SK-N-SH (cell line): Measurements from ENCODE around the gene GPC5. TPM values are rescaled to one million over a fixed set of nuclear protein-coding genes. Genes with fewer than 3 reads are reported as not detected.

ENCODE experiments used
- CTCF ChIA-PET: fragments of 300-600, 350-600 bp; formaldehyde crosslinking; extraction: SDS; loops from one replicate; lab custom pipeline; 2021; lab: Yijun Ruan, JAX
- POLR2A ChIA-PET: fragments of 350-600 bp; sonication (Branson Sonifier 250); formaldehyde crosslinking; extraction: SDS; loops from one replicate; lab custom pipeline; 2020; ENCODE audit warnings: antibody characterized with exemption, inconsistent platforms; lab: Yijun Ruan, JAX
- DNase-seq: peaks from one replicate; pipeline ENCODE4 v3.0.0; 2012
- H2AFZ ChIP-seq: fragments of 200-600 bp; sonication (generic); 2 replicates; pipeline ENCODE4 v1.8.1; 2016; ENCODE audit warnings: antibody characterized with exemption, mild to moderate bottlenecking, low read depth
- H3F3A ChIP-seq: fragments of 200-600 bp; sonication (generic); replicated peaks from 2 replicates; pipeline ENCODE3; 2016; ENCODE audit warnings: antibody characterized with exemption, mild to moderate bottlenecking; ENCODE audit not compliant: insufficient read depth
- H3K27ac ChIP-seq, 2 experiments: fragments of 200-500 bp in 1 of 2; fragments of 200-600 bp in 1 of 2; sonication (Bioruptor generic) in 1 of 2; sonication (generic), shearing (Covaris generic) in 1 of 2; 2 replicates each; pipeline versions ENCODE4 v1.5.1 to v1.6.1; 2014 to 2016; ENCODE audit warnings: low read depth in 2 of 2, inconsistent platforms in 1 of 2, low read length in 1 of 2, mild to moderate bottlenecking in 1 of 2, mixed read lengths in 1 of 2
- H3K27me3 ChIP-seq: fragments of 200-600 bp; sonication (generic), shearing (Covaris generic); 2 replicates; pipeline ENCODE4 v1.6.1; 2016; ENCODE audit warnings: mixed run types; ENCODE audit not compliant: insufficient read depth
- H3K36me3 ChIP-seq, 2 experiments: fragments of 200-500 bp in 1 of 2; fragments of 200-600 bp in 1 of 2; sonication (Bioruptor generic) in 1 of 2; sonication (generic) in 1 of 2; replicated peaks in 1 of 2; 2 replicates each; pipeline versions ENCODE3 to v1.5.1; 2014 to 2016; ENCODE audit warnings: low read length in 1 of 2, mild to moderate bottlenecking in 1 of 2; ENCODE audit not compliant: insufficient read depth in 2 of 2, control insufficient read depth in 1 of 2
- H3K4me1 ChIP-seq, 2 experiments: fragments of 200-500 bp in 1 of 2; fragments of 200-600 bp in 1 of 2; sonication (Bioruptor generic) in 1 of 2; sonication (generic), shearing (Covaris generic) in 1 of 2; 2 replicates each; pipeline versions ENCODE4 v1.5.1 to v1.6.1; 2014 to 2016; ENCODE audit warnings: low read depth in 1 of 2, low read length in 1 of 2, mixed run types in 1 of 2; ENCODE audit not compliant: insufficient read depth in 2 of 2, control insufficient read depth in 1 of 2
- H3K4me2 ChIP-seq: fragments of 200-600 bp; sonication (generic), shearing (Covaris generic); 2 replicates; pipeline ENCODE4 v1.6.1; 2017; ENCODE audit warnings: mixed run types
- H3K4me3 ChIP-seq, 2 experiments: fragments of 200-500 bp in 1 of 2; fragments of 200-600 bp in 1 of 2; sonication (Bioruptor generic) in 1 of 2; sonication (generic), shearing (Covaris generic) in 1 of 2; 2 replicates each; pipeline versions ENCODE4 v1.5.1 to v1.8.1; 2014 to 2016; ENCODE audit warnings: low read depth in 2 of 2, inconsistent platforms in 1 of 2, low read length in 1 of 2, mild to moderate bottlenecking in 1 of 2, mixed read lengths in 1 of 2, moderate library complexity in 1 of 2
- H3K79me2 ChIP-seq: fragments of 200-600 bp; sonication (generic); 2 replicates; pipeline ENCODE4 v1.8.1; 2017; ENCODE audit warnings: mild to moderate bottlenecking; ENCODE audit not compliant: insufficient read depth
- H3K9ac ChIP-seq: fragments of 200-600 bp; sonication (generic); 2 replicates; pipeline ENCODE4 v1.6.1; 2017; ENCODE audit warnings: mixed run types
- H3K9me2 ChIP-seq: fragments of 200-600 bp; sonication (generic); 2 replicates; pipeline ENCODE4 v1.6.1; 2017; ENCODE audit warnings: mixed run types
- H3K9me3 ChIP-seq: fragments of 200-600 bp; sonication (generic); 2 replicates; pipeline ENCODE4 v1.6.1; 2017; ENCODE audit warnings: mixed run types, mild to moderate bottlenecking, moderate library complexity
- H4K20me1 ChIP-seq: fragments of 200-600 bp; sonication (generic); 2 replicates; pipeline ENCODE4 v1.6.1; 2017; ENCODE audit warnings: mild to moderate bottlenecking, mixed run types; ENCODE audit not compliant: insufficient read depth
- FOXJ3 ChIP-seq: sonication (generic); formaldehyde crosslinking; IDR thresholded peaks from 2 replicates; pipeline ENCODE4 v1.5.1; 2020; ENCODE audit warnings: mild to moderate bottlenecking, missing genetic modification reagents
- FOXM1 ChIP-seq: IDR thresholded peaks from 2 replicates; pipeline ENCODE4 v1.4.0; 2012; ENCODE audit warnings: low read depth, mild to moderate bottlenecking
- MXI1 ChIP-seq: IDR thresholded peaks from 2 replicates; pipeline ENCODE4 v1.6.1; 2012; ENCODE audit warnings: mild to moderate bottlenecking, low read depth, low read length, improper control_type of control experiment
- NFIC ChIP-seq: IDR thresholded peaks from 2 replicates; pipeline ENCODE4 v1.4.0; 2012; ENCODE audit warnings: borderline replicate concordance
- PBX3 ChIP-seq: IDR thresholded peaks from 2 replicates; pipeline ENCODE4; 2012
- POLR2AphosphoS5 ChIP-seq: IDR thresholded peaks from 2 replicates; pipeline ENCODE4 v1.6.1; 2012; ENCODE audit warnings: low read depth, low read length
- RCOR1 ChIP-seq: fragments of 150-350 bp; IDR thresholded peaks from 2 replicates; pipeline ENCODE4 v1.6.1; 2017; ENCODE audit warnings: antibody characterized with exemption, low read length
- RFX5 ChIP-seq: IDR thresholded peaks from 2 replicates; pipeline ENCODE4 v1.6.1; 2012; ENCODE audit warnings: mild to moderate bottlenecking, improper control_type of control experiment, low read length
- TAF1 ChIP-seq: IDR thresholded peaks from 2 replicates; pipeline ENCODE4 v1.6.1; 2012; ENCODE audit warnings: low read depth, mild to moderate bottlenecking, low read length, moderate library complexity, borderline replicate concordance
- TEAD4 ChIP-seq: IDR thresholded peaks from 2 replicates; pipeline ENCODE4 v1.4.0; 2012; ENCODE audit warnings: mild to moderate bottlenecking, borderline replicate concordance; ENCODE audit not compliant: insufficient read depth
- YY1 ChIP-seq: IDR thresholded peaks from 2 replicates; pipeline ENCODE4 v1.4.0; 2012; ENCODE audit warnings: low read depth, mild to moderate bottlenecking
- WGBS: methylation state at CpG from one replicate; pipeline ENCODE4 v1.1.6; 2017; ENCODE audit warnings: low lambda C conversion rate; 5-methylcytosine and 5-hydroxymethylcytosine counted together
- polyA plus RNA-seq, 3 experiments: library from polyadenylated mRNA; depleted of rRNA; stranded (reverse); fragments of >200 nt; gene quantifications; 2 replicates each; pipeline ENCODE4 v1.2.3, GENCODE V29; 2012
- TF ChIP-seq, protein P1 (sequence below): fragments of 200-600 bp; sonication (generic); IDR thresholded peaks from 2 replicates; pipeline ENCODE4 v1.6.1; 2017; ENCODE audit warnings: antibody characterized with exemption, mild to moderate bottlenecking, moderate library complexity

The GPC5 gene
- polyA plus RNA-seq, 1 of the 3 experiments (the other 2 are of a cell fraction) = 0.03 TPM

DNA sequence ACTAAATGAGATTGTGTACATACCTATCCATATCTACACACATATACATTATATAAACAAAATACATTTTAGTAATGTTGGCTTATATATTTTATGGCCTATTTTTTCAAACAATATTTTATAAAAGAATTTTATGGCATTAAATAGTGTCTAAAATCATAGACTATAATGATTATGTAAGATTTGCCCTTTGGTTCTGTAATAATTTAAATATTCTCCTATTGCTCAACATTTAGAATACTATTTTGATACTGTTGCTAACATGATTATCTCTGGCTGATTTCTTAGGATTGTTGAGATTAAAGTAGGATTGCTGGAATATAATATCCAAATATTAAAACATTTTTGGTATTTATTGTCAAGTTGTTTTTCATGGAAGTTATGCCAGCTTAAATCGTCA, 1263.0 kb downstream of the GPC5 start:
- no peak overlapping the region for H3K4me2 ChIP-seq
- no peaks in the 10 kb centered on the region for H3K9me2 ChIP-seq
- WGBS = 59% methylated on average over 1 of the region's 1 CpG
- no peak overlapping the region for H3K27ac ChIP-seq
- TF ChIP-seq PBX3 = no peak
- TF ChIP-seq POLR2AphosphoS5 = no peak
- no peak for TF ChIP-seq FOXM1
- no peak for TF ChIP-seq YY1
- no peak for TF ChIP-seq RFX5
- no peak for TF ChIP-seq MXI1
- TF ChIP-seq, protein P1, sequence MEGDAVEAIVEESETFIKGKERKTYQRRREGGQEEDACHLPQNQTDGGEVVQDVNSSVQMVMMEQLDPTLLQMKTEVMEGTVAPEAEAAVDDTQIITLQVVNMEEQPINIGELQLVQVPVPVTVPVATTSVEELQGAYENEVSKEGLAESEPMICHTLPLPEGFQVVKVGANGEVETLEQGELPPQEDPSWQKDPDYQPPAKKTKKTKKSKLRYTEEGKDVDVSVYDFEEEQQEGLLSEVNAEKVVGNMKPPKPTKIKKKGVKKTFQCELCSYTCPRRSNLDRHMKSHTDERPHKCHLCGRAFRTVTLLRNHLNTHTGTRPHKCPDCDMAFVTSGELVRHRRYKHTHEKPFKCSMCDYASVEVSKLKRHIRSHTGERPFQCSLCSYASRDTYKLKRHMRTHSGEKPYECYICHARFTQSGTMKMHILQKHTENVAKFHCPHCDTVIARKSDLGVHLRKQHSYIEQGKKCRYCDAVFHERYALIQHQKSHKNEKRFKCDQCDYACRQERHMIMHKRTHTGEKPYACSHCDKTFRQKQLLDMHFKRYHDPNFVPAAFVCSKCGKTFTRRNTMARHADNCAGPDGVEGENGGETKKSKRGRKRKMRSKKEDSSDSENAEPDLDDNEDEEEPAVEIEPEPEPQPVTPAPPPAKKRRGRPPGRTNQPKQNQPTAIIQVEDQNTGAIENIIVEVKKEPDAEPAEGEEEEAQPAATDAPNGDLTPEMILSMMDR = no peak
- no peak for TF ChIP-seq TEAD4
- no peak for TF ChIP-seq TAF1
- TF ChIP-seq, all 33 proteins: peak for 0
- Histone ChIP-seq H3K9me3 (no peaks in the 10 kb centered on the region), H3K4me3 (no peak overlapping the region), H3K36me3 (no peaks in the 10 kb centered on the region), H3F3A (no peaks in the 10 kb centered on the region), H3K9ac (no peak overlapping the region), H4K20me1 (no peaks in the 10 kb centered on the region), H2AFZ (no peak overlapping the region), H3K79me2 (no peaks in the 10 kb centered on the region), H3K4me1 (no peaks in the 10 kb centered on the region), H3K27me3 (no peaks in the 10 kb centered on the region)
- DNase-seq = no peak
- ChIA-PET POLR2A (no interaction called here), CTCF (no interaction called here)

DNA sequence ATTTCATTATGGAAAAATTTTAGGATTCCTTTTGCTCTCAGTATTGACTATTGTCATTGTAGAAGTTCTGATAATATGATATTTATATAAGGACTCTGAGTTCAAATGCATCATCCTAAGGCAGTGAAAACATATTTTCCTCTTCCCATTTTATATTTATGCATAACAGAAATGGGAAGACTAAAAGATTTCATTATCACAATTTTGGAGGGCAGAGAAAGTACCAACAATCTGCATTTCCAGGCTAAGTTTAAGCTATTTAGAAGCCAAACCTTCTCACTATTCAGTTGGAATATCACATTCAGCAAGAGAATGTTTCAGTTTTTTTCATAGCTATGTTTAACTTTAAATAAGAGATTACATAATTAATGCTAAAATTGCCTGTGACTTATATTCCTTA, 1269.7 kb downstream of the GPC5 start:
- no peak overlapping the region for H3K9ac ChIP-seq
- no peak overlapping the region for H2AFZ ChIP-seq
- no peaks in the 10 kb centered on the region for H3K4me1 ChIP-seq
- no peaks in the 10 kb centered on the region for H3K9me2 ChIP-seq
- no peak for DNase-seq
- H3K36me3 ChIP-seq = no peaks in the 10 kb centered on the region
- no peak overlapping the region for H3K4me3 ChIP-seq
- no peaks in the 10 kb centered on the region for H3K79me2 ChIP-seq
- TF ChIP-seq RCOR1 (no peak), TAF1 (no peak), NFIC (no peak), YY1 (no peak), FOXJ3 (no peak)
- TF ChIP-seq, protein P1 = no peak
- TF ChIP-seq, all 33 proteins: peak for 0
- H3F3A ChIP-seq = no peaks in the 10 kb centered on the region
- no peaks in the 10 kb centered on the region for H4K20me1 ChIP-seq
- no peaks in the 10 kb centered on the region for H3K27me3 ChIP-seq
- ChIA-PET CTCF (no interaction called here), POLR2A (no interaction called here)
- H3K4me2 ChIP-seq = no peak overlapping the region
- no peaks in the 10 kb centered on the region for H3K9me3 ChIP-seq
- H3K27ac ChIP-seq = no peak overlapping the region
